Measurements from ENCODE around the gene CCT6B. TPM values are rescaled to one million over a fixed set of nuclear protein-coding genes. Genes with fewer than 3 reads are reported as not detected.

Gene CCT6B
- total RNA-seq, 1 donor from 2014 or later, result 2.4 TPM

GRCh38 chr17:34886831-34887230 lies 74.4 kb downstream of the CCT6B start:
- peaks cover 2% of the 10 kb centered on the region for H3K27me3 ChIP-seq (ENCODE audit: control insufficient read depth, insufficient read depth, low read length)
- TF ChIP-seq CTCF (IDR thresholded peaks at IDR 0.05; ENCODE audit: insufficient read depth, low read length, poor library complexity, severe bottlenecking), result no peak
- no peak for DNase-seq (ENCODE audit: low read depth)
- no peaks in the 10 kb centered on the region for H3K36me3 ChIP-seq (ENCODE audit: control insufficient read depth, insufficient read depth, low read length)
- H3K4me3 ChIP-seq (ENCODE audit: low read depth, low read length), result no peak overlapping the region

GRCh38 chr17:34885076-34885475 lies 76.2 kb downstream of the CCT6B start:
- Histone ChIP-seq H3K36me3 (ENCODE audit: control insufficient read depth, insufficient read depth, low read length) (no peaks in the 10 kb centered on the region), H3K27me3 (ENCODE audit: control insufficient read depth, insufficient read depth, low read length) (peaks cover 2% of the 10 kb centered on the region), H3K4me3 (ENCODE audit: low read depth, low read length) (no peak overlapping the region)
- no peak for TF ChIP-seq CTCF (IDR thresholded peaks at IDR 0.05; ENCODE audit: insufficient read depth, low read length, poor library complexity, severe bottlenecking)
- no peak for DNase-seq (ENCODE audit: low read depth)

- Histone ChIP-seq H3K36me3 (ENCODE audit: control insufficient read depth, insufficient read depth, low read length) (no peaks in the 10 kb centered on the region), H3K27me3 (ENCODE audit: control insufficient read depth, insufficient read depth, low read length) (peaks cover 2% of the 10 kb centered on the region), H3K4me3 (ENCODE audit: low read depth, low read length) (no peak overlapping the region)
- TF ChIP-seq CTCF (IDR thresholded peaks at IDR 0.05; ENCODE audit: insufficient read depth, low read length, poor library complexity, severe bottlenecking), result no peak
- DNase-seq (ENCODE audit: low read depth), result no peak
Observed at GRCh38 chr17:34884597-34884996, 76.7 kb downstream of the CCT6B start.

- H3K36me3 ChIP-seq (ENCODE audit: control insufficient read depth, insufficient read depth, low read length), result no peaks in the 10 kb centered on the region
- TF ChIP-seq CTCF (IDR thresholded peaks at IDR 0.05; ENCODE audit: insufficient read depth, low read length, poor library complexity, severe bottlenecking), result no peak
- H3K4me3 ChIP-seq (ENCODE audit: low read depth, low read length), result no peak overlapping the region
- no peak for DNase-seq (ENCODE audit: low read depth)
- H3K27me3 ChIP-seq (ENCODE audit: control insufficient read depth, insufficient read depth, low read length), result no peaks in the 10 kb centered on the region
Observed at GRCh38 chr17:34883106-34884000, 77.9 kb downstream of the CCT6B start.

- no peaks in the 10 kb centered on the region for H3K27me3 ChIP-seq (ENCODE audit: control insufficient read depth, insufficient read depth, low read length)
- no peak overlapping the region for H3K4me3 ChIP-seq (ENCODE audit: low read depth, low read length)
- H3K36me3 ChIP-seq (ENCODE audit: control insufficient read depth, insufficient read depth, low read length), result no peaks in the 10 kb centered on the region
- no peak for TF ChIP-seq CTCF (IDR thresholded peaks at IDR 0.05; ENCODE audit: insufficient read depth, low read length, poor library complexity, severe bottlenecking)
- DNase-seq (ENCODE audit: low read depth), result no peak
Observed at GRCh38 chr17:34879146-34879545, 82.1 kb downstream of the CCT6B start.

Other genes with a start within 250 kb of the CCT6B start
- gene ZNF830, start 80 bp upstream of the CCT6B start, total RNA-seq, result 10.5 and 11.1 TPM in 2 replicates
- gene LIG3, start 19.1 kb upstream of the CCT6B start, total RNA-seq, result 25.8 and 35.2 TPM in 2 replicates
- 13.8 and 14.1 TPM in 2 replicates for gene RFFL, start 102.2 kb upstream of the CCT6B start, total RNA-seq
- gene RAD51D, start 158.4 kb upstream of the CCT6B start, total RNA-seq, result 13.7 and 18.4 TPM in 2 replicates
- not detected in 2 replicates for gene FNDC8, start 160.2 kb upstream of the CCT6B start, total RNA-seq
- gene NLE1, start 180.8 kb upstream of the CCT6B start, total RNA-seq, result 19.3 and 29.7 TPM in 2 replicates
- not detected in 2 replicates for gene UNC45B, start 186.4 kb upstream of the CCT6B start, total RNA-seq
- gene SLC35G3, start 232.9 kb upstream of the CCT6B start, total RNA-seq, result not detected in 2 replicates